SK-N-SH (cell line): ENCODE results near the gene AP1B1. TPM values are rescaled to one million over a fixed set of nuclear protein-coding genes. Genes with fewer than 3 reads are reported as not detected.

Source experiments
- CTCF ChIA-PET: fragments of 300-600, 350-600 bp; formaldehyde crosslinking; extraction: SDS; loops from one replicate; lab custom pipeline; 2021; lab: Yijun Ruan, JAX
- POLR2A ChIA-PET: fragments of 350-600 bp; sonication (Branson Sonifier 250); formaldehyde crosslinking; extraction: SDS; loops from one replicate; lab custom pipeline; 2020; ENCODE audit warnings: antibody characterized with exemption, inconsistent platforms; lab: Yijun Ruan, JAX
- DNase-seq: peaks from one replicate; pipeline ENCODE4 v3.0.0; 2012
- H2AFZ ChIP-seq: fragments of 200-600 bp; sonication (generic); 2 replicates; pipeline ENCODE4 v1.8.1; 2016; ENCODE audit warnings: antibody characterized with exemption, mild to moderate bottlenecking, low read depth
- H3F3A ChIP-seq: fragments of 200-600 bp; sonication (generic); replicated peaks from 2 replicates; pipeline ENCODE3; 2016; ENCODE audit warnings: antibody characterized with exemption, mild to moderate bottlenecking; ENCODE audit not compliant: insufficient read depth
- H3K27ac ChIP-seq, 2 experiments: fragments of 200-500 bp in 1 of 2; fragments of 200-600 bp in 1 of 2; sonication (Bioruptor generic) in 1 of 2; sonication (generic), shearing (Covaris generic) in 1 of 2; 2 replicates each; pipeline versions ENCODE4 v1.5.1 to v1.6.1; 2014 to 2016; ENCODE audit warnings: low read depth in 2 of 2, inconsistent platforms in 1 of 2, low read length in 1 of 2, mild to moderate bottlenecking in 1 of 2, mixed read lengths in 1 of 2
- H3K27me3 ChIP-seq: fragments of 200-600 bp; sonication (generic), shearing (Covaris generic); 2 replicates; pipeline ENCODE4 v1.6.1; 2016; ENCODE audit warnings: mixed run types; ENCODE audit not compliant: insufficient read depth
- H3K36me3 ChIP-seq, 2 experiments: fragments of 200-500 bp in 1 of 2; fragments of 200-600 bp in 1 of 2; sonication (Bioruptor generic) in 1 of 2; sonication (generic) in 1 of 2; replicated peaks in 1 of 2; 2 replicates each; pipeline versions ENCODE3 to v1.5.1; 2014 to 2016; ENCODE audit warnings: low read length in 1 of 2, mild to moderate bottlenecking in 1 of 2; ENCODE audit not compliant: insufficient read depth in 2 of 2, control insufficient read depth in 1 of 2
- H3K4me1 ChIP-seq, 2 experiments: fragments of 200-500 bp in 1 of 2; fragments of 200-600 bp in 1 of 2; sonication (Bioruptor generic) in 1 of 2; sonication (generic), shearing (Covaris generic) in 1 of 2; 2 replicates each; pipeline versions ENCODE4 v1.5.1 to v1.6.1; 2014 to 2016; ENCODE audit warnings: low read depth in 1 of 2, low read length in 1 of 2, mixed run types in 1 of 2; ENCODE audit not compliant: insufficient read depth in 2 of 2, control insufficient read depth in 1 of 2
- H3K4me2 ChIP-seq: fragments of 200-600 bp; sonication (generic), shearing (Covaris generic); 2 replicates; pipeline ENCODE4 v1.6.1; 2017; ENCODE audit warnings: mixed run types
- H3K4me3 ChIP-seq, 2 experiments: fragments of 200-500 bp in 1 of 2; fragments of 200-600 bp in 1 of 2; sonication (Bioruptor generic) in 1 of 2; sonication (generic), shearing (Covaris generic) in 1 of 2; 2 replicates each; pipeline versions ENCODE4 v1.5.1 to v1.8.1; 2014 to 2016; ENCODE audit warnings: low read depth in 2 of 2, inconsistent platforms in 1 of 2, low read length in 1 of 2, mild to moderate bottlenecking in 1 of 2, mixed read lengths in 1 of 2, moderate library complexity in 1 of 2
- H3K79me2 ChIP-seq: fragments of 200-600 bp; sonication (generic); 2 replicates; pipeline ENCODE4 v1.8.1; 2017; ENCODE audit warnings: mild to moderate bottlenecking; ENCODE audit not compliant: insufficient read depth
- H3K9ac ChIP-seq: fragments of 200-600 bp; sonication (generic); 2 replicates; pipeline ENCODE4 v1.6.1; 2017; ENCODE audit warnings: mixed run types
- H3K9me2 ChIP-seq: fragments of 200-600 bp; sonication (generic); 2 replicates; pipeline ENCODE4 v1.6.1; 2017; ENCODE audit warnings: mixed run types
- H3K9me3 ChIP-seq: fragments of 200-600 bp; sonication (generic); 2 replicates; pipeline ENCODE4 v1.6.1; 2017; ENCODE audit warnings: mixed run types, mild to moderate bottlenecking, moderate library complexity
- H4K20me1 ChIP-seq: fragments of 200-600 bp; sonication (generic); 2 replicates; pipeline ENCODE4 v1.6.1; 2017; ENCODE audit warnings: mild to moderate bottlenecking, mixed run types; ENCODE audit not compliant: insufficient read depth
- CTCF ChIP-seq: fragments of 200-600 bp; sonication (generic); IDR thresholded peaks from 2 replicates; pipeline ENCODE4 v1.6.1; 2017; ENCODE audit warnings: antibody characterized with exemption, mild to moderate bottlenecking, moderate library complexity
- FOSL2 ChIP-seq: IDR thresholded peaks from 2 replicates; pipeline ENCODE4 v1.4.0; 2012; ENCODE audit warnings: low read depth, mild to moderate bottlenecking, moderate library complexity, borderline replicate concordance
- FOXJ3 ChIP-seq: sonication (generic); formaldehyde crosslinking; IDR thresholded peaks from 2 replicates; pipeline ENCODE4 v1.5.1; 2020; ENCODE audit warnings: mild to moderate bottlenecking, missing genetic modification reagents
- FOXM1 ChIP-seq: IDR thresholded peaks from 2 replicates; pipeline ENCODE4 v1.4.0; 2012; ENCODE audit warnings: low read depth, mild to moderate bottlenecking
- GABPA ChIP-seq: IDR thresholded peaks from 2 replicates; pipeline ENCODE4 v1.4.0; 2012; ENCODE audit warnings: low read depth, mild to moderate bottlenecking
- JUND ChIP-seq: IDR thresholded peaks from 2 replicates; pipeline ENCODE4 v1.4.0; 2012
- POLR2AphosphoS5 ChIP-seq: IDR thresholded peaks from 2 replicates; pipeline ENCODE4 v1.6.1; 2012; ENCODE audit warnings: low read depth, low read length
- RXRA ChIP-seq: IDR thresholded peaks from 2 replicates; pipeline ENCODE4 v1.4.0; 2012; ENCODE audit warnings: low read depth, mild to moderate bottlenecking, borderline replicate concordance
- SMC3 ChIP-seq: IDR thresholded peaks from 2 replicates; pipeline ENCODE4 v1.6.1; 2012; ENCODE audit warnings: low read depth, low read length, improper control_type of control experiment
- TAF1 ChIP-seq: IDR thresholded peaks from 2 replicates; pipeline ENCODE4 v1.6.1; 2012; ENCODE audit warnings: low read depth, mild to moderate bottlenecking, low read length, moderate library complexity, borderline replicate concordance
- ZBTB33 ChIP-seq: IDR thresholded peaks from 2 replicates; pipeline ENCODE4 v1.4.0; 2012; ENCODE audit warnings: low read depth, borderline replicate concordance
- WGBS: methylation state at CpG from one replicate; pipeline ENCODE4 v1.1.6; 2017; ENCODE audit warnings: low lambda C conversion rate; 5-methylcytosine and 5-hydroxymethylcytosine counted together
- polyA plus RNA-seq, 3 experiments: library from polyadenylated mRNA; depleted of rRNA; stranded (reverse); fragments of >200 nt; gene quantifications; 2 replicates each; pipeline ENCODE4 v1.2.3, GENCODE V29; 2012

The AP1B1 gene
- polyA plus RNA-seq, 1 of the 3 experiments (the other 2 are of a cell fraction): 51.9 TPM

GRCh38 chr22:29339381-29340235 lies 48.8 kb downstream of the AP1B1 start:
- Histone ChIP-seq H3K4me3 (no peak overlapping the region), H3K27me3 (no peaks in the 10 kb centered on the region), H3K4me1 (peaks cover 14 to 37% of the 10 kb centered on the region in 2 experiments), H3K9me2 (no peaks in the 10 kb centered on the region), H3K4me2 (no peak overlapping the region), H3K9me3 (no peaks in the 10 kb centered on the region), H3K36me3 (peaks cover 8 to 68% of the 10 kb centered on the region in 2 experiments), H3K79me2 (no peaks in the 10 kb centered on the region), H3K9ac (no peak overlapping the region), H3K27ac (no peak overlapping the region), H4K20me1 (no peaks in the 10 kb centered on the region), H3F3A (peaks cover 15% of the 10 kb centered on the region), H2AFZ (no peak overlapping the region)
- ChIA-PET CTCF (interaction anchor here (0.7 to 1.2 kb wide), 2 partner anchors 18 to 26 kb away, joined by 3 read pairs; no protein-coding TSS in a partner anchor), POLR2A (no interaction called here)
- WGBS: 92% methylated on average over 16 of the region's 23 CpGs
- no peak for DNase-seq
- TF ChIP-seq FOSL2 (no peak), ZBTB33 (no peak), GABPA (no peak)

GRCh38 chr22:29338398-29338797 lies 50.0 kb downstream of the AP1B1 start:
- no peaks in the 10 kb centered on the region for H4K20me1 ChIP-seq
- ChIA-PET POLR2A (no interaction called here), CTCF (interaction anchor here (1.0 to 1.3 kb wide), 2 partner anchors 11 to 18 kb away, joined by 3 read pairs; no protein-coding TSS in a partner anchor)
- H3K9me3 ChIP-seq: no peaks in the 10 kb centered on the region
- peaks cover 3% of the 10 kb centered on the region for H3F3A ChIP-seq
- H3K9ac ChIP-seq: no peak overlapping the region
- no peak overlapping the region for H3K4me2 ChIP-seq
- no peaks in the 10 kb centered on the region for H3K9me2 ChIP-seq
- no peaks in the 10 kb centered on the region for H3K79me2 ChIP-seq
- no peak overlapping the region for H3K4me3 ChIP-seq
- H3K4me1 ChIP-seq: peaks cover 5 to 25% of the 10 kb centered on the region in 2 experiments
- H3K27me3 ChIP-seq: no peaks in the 10 kb centered on the region
- no peak for TF ChIP-seq FOXM1
- TF ChIP-seq JUND: no peak
- TF ChIP-seq POLR2AphosphoS5: no peak
- no peak for TF ChIP-seq CTCF
- TF ChIP-seq RXRA: no peak
- no peak for TF ChIP-seq SMC3
- TF ChIP-seq FOXJ3 (CRISPR knock-in tag): no peak
- TF ChIP-seq TAF1: no peak
- 100% methylated on average over 6 of the region's 6 CpGs for WGBS
- peaks cover 8 to 72% of the 10 kb centered on the region in 2 experiments for H3K36me3 ChIP-seq
- no peak for DNase-seq
- no peak overlapping the region for H3K27ac ChIP-seq
- no peak overlapping the region for H2AFZ ChIP-seq
